ENCODE data around the gene TDG. TPM values are rescaled to one million over a fixed set of nuclear protein-coding genes. Genes with fewer than 3 reads are reported as not detected.
"Not testable (repeated sequence)": the region's sequence is repeated elsewhere in the genome, so short reads cannot be mapped to it uniquely, and the experiment has no call there.

Gene TDG
- total RNA-seq, 1 donor from 2014 or later: 61.1 TPM

DNA sequence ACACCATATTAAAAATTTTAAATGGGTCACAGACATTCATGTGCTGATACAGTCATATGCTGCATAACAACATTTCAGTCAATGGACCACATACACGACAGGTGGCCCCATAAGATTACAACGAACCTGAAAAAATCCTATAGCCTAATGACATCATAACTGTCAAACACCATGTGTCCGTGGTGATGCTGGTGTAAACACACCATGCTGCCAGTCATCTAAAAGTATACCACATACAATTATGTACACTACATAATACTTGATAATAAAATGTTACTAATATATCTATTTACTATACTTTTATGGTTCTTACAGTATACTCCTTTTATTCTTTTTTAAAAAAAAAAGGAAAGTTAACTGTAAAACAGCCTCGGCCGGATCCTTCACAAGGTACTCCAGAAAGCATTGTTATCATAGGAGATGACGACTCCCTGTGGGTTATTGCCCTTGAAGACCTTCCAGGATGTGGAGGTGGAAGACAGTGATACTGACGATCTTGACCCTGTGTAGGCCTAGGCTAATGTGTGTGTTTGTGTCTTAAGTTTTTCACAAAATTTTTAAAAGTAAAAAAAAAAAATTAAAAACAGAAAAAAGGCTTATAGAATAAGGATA, 5.0 kb upstream of the TDG start:
- DNase-seq: no peak

DNA sequence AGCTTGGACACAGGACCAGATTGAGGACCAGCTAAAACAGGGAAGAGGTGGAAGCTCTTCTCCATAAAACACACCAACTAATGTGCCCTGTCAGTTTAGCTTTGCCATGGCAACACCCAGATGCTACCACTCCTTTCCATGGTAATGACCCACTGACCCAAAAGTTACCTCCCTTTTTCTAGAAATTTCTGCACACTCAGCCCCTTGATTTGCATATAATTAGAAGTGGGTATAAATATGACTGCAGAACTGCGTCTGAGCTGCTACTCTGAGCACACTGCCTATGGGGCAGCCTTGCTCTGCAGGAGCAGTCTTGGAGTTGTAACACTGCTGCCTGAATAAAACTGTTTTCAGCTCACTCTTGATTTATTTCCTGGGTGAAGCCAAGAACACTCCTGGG, 3.2 kb upstream of the TDG start:
- no peak for DNase-seq

DNA sequence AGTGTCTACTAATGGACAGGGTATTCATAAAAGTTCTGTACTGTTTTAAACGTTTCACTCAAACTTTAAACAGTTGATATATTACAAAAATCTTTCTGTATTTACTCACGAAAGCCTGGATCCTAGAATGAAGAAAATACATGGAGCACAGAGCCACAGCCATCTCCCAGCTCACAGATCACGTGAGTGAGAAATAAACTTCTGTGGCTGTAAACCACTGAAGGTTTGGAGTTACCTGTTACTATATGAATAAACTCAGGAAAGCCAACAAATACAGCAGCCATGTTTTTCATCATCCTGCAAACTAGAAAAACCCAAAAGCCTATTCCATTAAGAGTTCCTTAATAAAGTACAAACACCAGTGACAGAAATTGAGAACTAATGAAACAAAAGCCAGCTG, 867 bp upstream of the TDG start:
- no peak for DNase-seq

DNA sequence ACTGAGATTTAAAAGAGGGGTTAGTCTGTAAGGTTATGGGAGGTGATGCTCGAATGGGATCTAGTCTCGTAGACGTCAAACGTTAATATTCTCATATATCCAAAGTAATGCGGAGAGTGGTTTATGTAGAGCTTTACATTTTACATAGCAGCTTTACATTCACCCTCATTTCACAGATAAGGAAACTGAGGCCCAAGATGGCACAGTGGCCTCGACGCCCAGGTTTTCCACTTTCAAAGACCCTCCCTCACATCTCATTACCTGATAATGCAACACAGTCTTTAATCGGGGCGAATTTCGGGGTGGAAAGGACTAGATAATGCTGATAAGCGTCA, 450 bp upstream of the TDG start:
- no peak for DNase-seq

DNA sequence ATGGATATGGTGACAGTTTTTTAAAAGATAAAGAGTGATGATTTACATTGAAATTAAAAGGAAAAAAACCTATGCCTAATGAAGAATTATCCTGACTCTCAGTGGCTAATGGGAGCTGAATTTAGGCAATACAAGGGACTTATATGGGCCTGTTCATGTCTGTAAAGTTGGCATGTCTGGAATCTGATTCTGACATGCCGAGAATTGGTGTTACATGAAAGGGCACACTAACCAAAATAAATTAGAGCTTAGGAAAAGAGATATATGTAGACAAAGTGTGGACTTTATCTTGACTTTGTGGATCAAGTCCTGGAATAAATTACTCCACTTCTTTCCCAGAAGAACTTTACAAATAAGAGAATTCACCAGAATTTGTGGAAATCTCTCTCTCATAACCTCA, 1.1 kb downstream of the TDG start:
- no peak for DNase-seq

DNA sequence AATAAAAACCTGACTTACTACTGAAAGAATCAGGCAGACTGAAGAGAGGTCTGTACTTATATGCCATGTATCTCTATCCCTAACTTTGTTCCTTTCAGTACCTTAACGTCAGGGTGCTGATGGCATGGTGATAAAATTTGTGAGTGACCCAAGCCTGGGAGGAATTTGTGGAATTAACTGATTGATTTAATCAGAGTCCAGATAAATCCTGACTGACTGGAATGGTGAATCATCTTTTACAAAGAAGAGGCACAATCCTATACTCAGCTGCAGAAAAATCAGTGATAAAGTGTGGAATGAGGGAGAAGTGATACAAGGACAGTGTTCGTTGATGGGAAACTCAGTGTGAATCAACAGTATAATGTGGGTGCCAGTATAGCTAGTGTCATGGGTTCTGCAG, 3.7 kb downstream of the TDG start:
- DNase-seq: no peak

DNA sequence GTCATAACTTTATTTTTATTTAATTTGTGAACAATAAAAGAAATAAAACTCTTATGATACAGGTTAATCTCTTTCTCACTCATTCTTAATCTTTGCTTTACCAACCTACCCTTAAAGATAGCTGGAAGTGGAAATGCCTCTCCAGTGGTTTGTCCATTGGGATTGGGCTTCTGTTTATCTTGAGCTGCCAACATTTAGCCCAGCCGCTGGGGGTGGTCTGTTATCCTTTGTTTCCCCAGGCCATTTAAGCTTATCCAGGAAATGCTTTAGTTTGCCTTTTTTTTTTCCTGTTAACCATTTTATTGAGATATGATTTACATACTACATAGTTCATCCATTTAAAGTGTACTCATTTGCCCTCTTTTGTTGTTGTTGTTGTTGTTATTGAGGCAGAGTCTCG, 8.2 kb downstream of the TDG start:
- DNase-seq: no peak

DNA sequence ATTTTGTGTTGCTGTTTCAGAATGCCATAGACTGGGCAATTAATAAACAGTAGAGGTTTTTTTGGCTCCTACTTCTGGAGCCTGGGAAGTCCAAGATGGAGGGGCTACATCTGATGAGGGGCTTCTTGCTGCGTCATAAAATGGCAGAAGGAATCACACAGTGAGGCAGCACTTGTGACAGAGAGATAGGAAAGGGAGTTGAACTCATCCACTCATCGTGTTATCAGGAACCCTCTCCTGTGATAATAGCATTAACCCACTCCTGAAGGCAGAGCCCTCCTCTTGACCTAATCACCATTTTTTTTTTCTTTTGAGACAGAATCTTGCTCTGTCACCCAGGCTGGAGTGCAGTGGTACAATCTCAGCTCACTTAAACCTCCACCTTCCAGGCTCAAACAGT, 9.7 kb downstream of the TDG start:
- no peak for DNase-seq

DNA sequence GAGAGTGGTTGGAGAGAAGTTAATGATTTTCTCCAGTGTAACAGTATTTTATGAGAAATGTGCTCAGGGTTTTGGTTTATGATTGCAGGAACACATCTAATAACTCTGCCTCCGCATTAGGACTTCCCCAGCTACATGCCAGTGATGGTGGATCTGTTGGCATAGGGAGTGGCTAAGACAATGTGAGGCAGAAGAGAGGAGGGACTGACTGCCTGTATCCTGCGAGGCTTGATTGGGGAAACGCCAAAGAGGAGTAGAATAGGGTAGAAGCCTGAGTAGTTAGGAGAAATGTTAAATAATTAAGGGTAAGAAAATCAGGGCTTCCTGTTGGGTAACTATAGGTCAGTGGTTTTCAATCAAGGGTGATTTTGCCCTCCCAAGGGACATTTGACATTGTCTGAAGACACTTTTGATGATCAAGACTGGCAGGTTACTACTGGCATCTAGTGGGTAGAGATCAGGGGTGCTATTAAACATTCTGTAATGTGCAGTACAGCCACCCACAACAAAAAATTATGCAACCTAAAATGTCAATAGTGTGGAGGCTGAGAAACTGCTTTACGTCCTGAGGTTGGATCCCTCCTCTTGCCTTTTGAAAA, 12.8 kb downstream of the TDG start:
- DNase-seq: no peak

DNA sequence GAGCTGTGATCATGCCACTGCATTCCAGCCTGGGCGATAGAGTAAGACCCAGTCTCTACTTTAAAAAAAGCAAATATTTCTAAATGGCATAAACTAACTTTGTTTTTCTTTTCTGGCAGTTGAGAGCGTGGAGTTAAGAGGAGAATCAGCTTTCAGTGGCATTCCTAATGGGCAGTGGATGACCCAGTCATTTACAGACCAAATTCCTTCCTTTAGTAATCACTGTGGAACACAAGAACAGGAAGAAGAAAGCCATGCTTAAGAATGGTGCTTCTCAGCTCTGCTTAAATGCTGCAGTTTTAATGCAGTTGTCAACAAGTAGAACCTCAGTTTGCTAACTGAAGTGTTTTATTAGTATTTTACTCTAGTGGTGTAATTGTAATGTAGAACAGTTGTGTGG, 21.2 kb downstream of the TDG start:
- DNase-seq: no peak

DNA sequence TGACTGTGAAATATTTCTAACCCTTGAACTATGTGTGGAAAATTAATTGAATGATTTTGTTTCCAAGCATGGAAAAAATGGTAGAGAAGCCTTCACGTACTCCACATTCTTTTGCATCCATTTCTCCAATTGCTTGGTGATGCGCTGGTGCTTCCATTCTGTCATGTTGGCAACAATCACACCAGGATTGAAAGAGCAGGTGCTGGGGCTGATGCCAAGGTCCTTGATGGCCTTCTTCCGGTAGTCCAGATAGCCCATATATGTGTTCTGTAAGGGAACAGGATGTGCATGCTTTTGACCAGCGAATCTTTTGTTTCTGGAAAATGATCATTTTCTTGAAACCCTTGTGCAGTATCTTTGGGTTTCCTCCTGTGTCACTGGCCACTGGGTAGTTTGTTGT, 28.6 kb downstream of the TDG start:
- no peak for DNase-seq

DNA sequence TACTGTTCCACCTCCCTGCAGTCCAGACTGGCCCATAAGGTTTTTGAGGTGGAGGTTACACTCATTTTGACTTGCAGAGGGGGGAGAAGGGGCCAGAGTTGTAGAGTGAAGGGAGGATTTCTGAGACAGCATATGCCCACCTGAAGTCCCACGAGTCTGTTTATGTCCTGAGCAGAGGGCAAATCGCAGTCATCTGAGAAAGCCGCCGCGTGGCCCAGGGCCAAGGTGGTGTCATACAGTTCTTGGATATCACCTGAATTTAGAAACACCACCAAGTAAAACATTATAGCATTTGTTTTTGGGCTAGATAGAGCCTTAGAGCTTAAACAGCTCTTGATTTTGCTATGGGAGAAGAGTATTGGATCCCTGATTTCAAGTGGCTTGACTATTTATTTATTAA, 30.9 kb downstream of the TDG start:
- DNase-seq: no peak

DNA sequence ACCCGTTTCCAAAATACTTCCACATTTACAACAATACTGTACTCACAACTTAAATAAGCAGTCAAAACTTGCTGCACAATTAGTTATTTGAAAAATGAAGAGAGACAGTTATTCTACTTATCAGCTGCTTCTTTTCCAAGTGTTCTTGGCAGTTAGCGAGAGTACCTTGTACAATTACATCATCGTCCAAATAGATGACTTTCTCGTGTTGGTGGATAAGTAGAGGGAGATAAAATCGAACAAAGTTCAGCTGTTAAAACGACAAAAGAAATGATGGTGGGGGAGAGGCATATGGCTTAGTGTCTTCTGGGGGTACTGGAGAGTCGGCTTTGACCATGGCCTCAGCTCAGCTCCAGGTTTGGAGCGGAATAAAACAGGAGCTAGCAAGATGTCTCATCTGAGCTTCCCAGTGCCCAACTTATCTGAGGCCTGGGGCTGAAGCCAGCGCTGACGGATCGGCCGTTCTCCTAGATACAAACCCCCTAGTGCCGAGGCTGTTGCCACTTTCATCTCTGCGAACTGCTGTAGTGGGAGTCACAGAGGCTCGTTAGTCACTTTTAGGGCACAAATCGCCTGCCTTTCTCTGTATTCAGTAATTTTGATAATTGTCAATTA, 31.7 kb downstream of the TDG start:
- no peak for DNase-seq

DNA sequence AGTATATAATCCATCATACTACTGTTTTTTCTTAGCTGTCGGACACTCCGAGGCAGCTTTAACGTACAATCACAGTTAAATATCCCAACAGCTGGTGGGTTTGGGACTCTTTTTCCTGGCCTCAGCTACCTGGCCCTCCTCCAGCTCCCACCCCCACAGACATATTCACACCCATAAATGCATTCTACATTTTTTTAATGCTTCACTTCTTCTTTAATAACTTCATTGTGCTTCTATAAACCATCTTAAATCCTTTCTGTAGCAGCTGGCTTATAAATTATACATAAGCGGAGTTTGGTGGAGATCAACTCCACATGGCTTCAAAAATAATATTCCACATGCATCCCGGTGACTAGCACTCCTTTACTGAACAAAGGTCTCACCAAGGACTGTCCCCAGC, 33.3 kb downstream of the TDG start:
- no peak for DNase-seq

DNA sequence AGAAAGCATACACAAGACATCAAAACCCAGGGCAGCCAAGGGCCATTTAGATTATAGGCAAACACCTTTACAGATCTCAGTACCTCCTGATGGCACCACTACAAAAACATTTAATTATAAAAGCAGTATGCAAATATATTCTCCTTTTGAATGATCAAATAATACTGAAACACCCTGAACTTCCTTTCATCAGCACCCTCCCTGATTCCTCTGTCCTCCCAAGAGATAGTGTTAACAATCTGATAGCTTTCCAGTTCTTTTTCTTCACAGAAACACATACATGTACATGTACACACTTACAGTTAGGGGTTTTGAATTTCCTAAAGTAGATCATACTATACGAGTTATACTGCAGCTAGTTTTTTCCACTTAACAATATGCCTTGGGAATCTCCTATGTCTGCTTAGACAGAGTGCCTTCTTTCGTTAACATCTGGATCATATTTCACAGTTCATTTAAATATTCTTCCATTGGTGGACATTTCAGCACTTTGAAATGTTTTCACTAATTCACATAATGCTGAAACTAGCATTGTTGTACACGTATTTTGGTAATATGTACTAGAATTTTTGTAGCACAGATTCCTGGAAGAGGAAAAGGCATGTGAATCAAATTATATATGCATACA, 35.2 kb downstream of the TDG start:
- no peak for DNase-seq

DNA sequence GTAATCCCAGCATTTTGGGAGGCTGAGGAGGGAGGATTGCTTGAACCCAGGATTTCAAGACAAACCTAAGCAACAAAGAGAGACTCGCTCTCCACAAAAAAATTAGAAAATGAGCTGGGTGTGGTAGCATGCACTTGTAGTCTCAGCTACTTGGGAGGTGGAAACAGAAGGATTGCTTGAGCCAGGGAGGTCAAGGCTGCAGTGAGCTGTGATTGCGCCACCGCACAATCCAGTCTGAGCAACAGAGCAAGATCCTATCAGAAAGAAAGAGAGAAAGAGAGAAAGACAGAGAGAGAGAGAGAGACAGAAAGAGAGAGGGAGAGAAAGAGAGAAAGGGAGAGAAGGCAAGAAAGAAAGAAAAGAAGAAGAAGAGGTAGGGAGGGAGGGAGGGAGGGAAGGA, 37.0 kb downstream of the TDG start:
- no peak for DNase-seq

DNA sequence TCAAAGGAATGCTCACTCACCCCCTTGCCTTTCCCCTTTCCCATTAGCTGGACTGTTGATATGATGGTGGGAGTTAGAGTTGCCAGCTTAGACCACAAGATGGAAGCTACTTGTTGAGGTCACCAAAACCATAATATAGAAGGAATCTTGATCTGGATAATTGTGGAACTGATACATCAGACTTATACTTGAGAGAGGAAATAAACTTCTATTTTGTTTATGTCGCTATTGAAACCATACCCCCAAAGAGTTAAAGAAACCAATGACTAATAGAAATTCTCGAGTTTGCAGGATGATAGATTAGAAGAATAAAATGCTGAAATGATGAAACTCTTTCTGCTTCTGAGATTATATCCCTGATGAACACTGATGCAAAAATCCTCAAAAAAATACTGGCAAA, 37.9 kb downstream of the TDG start:
- DNase-seq: no peak

DNA sequence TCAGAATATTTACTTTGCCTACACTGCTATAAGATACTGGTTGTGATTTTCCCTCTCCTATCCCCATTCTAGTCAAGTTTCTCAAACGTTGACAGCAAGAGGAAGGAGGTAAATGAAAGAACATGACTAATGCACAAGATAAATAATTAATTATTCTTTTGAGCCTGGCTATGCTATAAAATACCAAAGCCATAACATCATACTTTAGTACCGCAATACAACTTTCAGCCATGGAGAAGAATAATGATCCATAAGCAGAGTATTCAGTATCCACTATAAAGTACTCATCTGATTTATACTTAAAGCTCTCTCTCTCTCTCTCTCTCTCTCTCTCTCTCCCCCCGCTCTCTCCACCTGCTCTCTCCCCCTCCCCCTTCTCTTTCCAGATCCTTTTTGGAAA, 41.3 kb downstream of the TDG start:
- no peak for DNase-seq

DNA sequence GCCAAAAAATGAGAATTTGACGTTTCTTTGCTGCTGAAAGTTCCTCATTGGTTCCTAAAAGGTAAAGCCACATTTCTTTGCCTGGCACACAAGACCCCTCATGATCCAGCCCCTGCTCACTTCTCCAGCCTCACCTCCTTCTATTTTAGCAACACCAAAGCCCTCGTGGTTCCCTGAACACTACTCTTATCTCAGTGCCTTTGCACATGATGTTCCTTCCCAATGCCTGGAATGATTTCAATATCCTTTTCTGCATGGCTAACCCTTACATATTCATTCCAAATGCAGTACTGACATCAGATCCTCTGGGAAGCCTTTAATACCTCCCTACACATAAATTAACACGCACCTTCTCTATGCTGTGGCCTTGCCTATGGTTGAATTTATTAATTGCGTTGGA, 44.4 kb downstream of the TDG start:
- no peak for DNase-seq

DNA sequence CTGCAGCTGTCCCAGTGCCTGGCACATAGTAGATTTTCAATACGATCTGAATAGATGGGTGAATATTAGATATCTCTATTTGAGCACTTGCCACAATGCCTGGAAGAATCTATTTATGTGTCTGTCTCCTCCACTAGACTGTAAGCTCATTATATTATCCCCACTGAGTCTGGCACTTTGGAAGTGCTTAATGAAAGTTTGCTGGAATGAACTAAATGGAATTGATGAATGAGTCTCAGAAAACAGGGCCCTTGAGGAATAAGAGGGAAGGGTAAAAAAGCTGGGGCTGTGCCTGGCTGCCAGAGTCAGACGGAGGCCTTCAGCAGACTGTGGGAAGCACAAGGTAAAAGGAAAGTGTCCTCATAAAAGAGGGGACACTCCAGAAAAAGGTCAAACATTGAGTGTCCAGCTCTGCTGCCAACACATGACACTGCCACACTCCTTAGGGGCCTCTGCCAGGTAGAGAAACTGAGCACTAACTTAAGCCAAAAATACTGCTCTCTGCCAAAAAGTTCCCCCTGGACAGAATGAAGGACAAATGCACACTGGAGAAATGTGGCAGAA, 45.0 kb downstream of the TDG start:
- DNase-seq: no peak

DNA sequence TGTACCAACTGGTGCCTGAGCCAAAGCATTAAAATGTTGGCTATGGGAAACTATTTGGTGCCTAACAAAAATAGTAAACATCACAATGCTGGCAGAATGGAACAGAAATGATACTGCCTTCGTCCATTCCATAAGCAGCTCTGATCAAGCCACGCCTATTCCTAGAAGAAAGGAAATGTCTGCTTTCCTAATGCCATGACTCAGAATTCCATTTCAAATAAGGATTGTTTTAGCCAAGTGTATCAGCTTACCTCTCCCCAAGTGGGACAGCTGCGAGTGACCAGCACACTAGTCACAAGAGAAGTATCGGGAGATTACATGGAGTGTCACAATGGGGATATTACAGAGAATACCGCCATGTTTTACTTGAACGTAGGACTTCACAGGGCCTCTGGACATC, 45.6 kb downstream of the TDG start:
- DNase-seq: no peak

DNA sequence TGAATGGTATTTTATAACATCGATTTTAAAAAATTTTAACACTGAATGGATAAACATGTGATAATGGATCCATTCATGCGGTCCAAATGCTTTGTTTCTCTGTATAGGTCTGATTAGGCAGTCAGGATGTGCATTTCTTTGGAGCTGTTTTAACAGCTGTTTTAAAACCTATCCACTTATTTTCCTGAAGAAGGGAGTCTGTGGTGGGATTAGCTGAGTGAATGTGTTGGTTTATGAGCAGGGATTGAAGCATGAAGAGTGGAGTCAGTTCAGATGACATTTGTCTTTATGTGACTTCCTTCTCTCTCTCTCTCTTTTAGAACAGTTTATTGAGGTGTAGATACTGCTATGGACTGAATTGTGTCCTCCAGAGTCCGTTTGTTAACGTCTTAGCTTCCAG, 46.7 kb downstream of the TDG start:
- DNase-seq: no peak

DNA sequence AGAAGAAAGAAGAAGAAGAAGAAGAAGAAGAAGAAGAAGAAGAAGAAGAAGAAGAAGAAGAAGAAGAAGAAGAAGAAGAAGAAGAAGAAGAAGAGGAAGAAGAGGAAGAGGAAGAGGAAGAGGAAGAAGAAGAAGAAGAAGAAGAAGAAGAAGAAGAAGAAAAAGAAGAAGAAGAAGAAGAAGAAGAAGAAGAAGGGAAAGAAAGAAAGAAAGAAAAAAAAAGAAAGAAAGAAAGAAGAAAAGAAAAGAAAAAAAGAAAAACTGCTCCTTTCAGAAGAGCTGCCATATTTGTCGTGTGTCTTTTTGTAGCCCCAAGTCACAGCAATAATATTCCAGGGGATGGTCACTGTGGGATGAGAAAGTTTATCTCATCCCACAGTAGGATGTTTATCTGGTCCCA, 56.2 kb downstream of the TDG start:
- not testable (repeated sequence) for DNase-seq

DNA sequence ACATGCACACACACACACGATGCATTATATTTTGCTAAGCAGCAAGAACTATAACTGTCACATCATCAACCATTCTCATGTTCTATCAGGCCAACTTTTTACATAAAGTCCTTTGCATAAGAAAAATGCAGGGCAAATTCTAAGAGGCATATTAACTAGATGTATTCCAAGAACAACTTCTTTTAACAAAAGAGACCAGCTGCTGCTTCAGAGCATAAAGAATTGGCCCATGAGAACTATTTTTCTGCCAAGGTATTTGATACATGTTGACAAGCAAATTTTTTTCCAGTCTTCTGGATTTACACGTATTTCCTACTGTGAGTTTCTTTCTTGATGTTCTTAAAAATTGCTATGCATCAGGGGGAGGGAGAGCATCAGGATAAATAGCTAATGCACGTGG, 57.1 kb downstream of the TDG start:
- DNase-seq: no peak

Measured in occipital lobe (tissue), 2 donors.